Activated CD4-positive, alpha-beta T cell treated with anti-CD3 and anti-CD28 coated beads for 24 hours (primary cell): ENCODE data around the gene HTRA1.

Source experiments
- DNase-seq, 2 donors: peaks; one replicate each; pipeline ENCODE4 v3.0.0-alpha.2; 2020; ENCODE audit warnings: low read depth in 2 of 2

HTRA1 gene

DNA sequence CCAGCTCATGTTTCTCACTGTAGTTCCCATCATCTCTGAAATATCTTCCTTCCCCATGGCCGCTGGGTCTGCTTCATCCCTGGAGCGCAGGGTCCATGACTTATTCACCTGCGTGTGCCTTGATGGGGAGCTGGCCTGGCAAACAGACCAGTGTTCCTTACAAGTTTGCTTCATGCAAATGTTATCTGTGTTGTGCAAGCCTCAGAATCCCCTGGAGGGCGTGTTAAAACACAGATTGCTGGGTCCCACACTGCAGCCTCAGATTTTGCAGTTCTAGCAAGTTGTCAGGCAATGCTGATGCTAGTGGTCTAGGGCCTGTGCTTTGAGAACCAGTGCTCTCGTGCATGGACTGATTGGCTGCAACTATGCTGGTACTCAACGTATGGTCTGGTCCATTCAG, 92.0 kb downstream of the HTRA1 start:
- DNase-seq, result no peak

DNA sequence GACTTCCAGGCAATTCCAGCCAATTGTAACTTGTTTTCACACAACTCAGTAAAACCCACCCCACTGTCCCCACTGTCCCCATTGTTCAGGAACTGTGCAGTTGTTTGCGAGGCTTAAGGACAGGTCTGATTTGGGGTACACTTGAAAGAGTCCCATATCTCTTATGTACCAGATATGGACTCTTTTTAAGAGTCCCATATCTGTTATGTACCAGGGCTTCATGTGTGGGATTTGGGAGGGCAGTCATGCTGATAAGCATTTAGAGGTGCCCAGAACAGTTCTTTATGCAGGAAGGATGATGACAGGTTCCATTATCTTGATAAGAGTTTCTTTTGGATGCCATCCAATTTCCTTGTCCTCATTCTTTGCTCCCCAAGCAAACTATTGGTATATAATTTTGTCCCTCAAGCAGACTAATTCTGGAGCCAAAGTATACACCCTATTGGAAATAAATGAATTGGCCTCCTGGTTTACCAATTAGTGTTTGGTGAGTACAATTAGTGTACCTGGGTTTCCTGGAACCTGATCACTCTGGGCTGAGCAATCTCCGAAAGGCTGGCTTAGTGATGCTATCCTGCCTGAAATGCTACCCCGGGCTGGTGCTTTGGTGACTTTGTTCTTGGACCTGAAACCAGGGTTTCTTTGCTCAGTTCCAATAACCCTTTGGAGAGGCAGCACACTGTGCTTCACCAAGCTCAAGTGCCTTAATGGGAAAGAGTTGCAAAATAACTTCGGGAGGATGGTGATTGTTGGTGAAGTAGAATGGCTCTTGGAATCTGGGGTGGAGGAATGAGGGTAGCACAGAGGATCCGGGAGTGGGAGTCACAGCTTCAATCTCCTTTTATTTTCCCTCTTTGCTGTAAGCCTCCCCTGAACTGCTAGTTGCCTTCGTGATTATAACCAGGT, 93.0 kb downstream of the HTRA1 start:
- DNase-seq, result no peak

DNA sequence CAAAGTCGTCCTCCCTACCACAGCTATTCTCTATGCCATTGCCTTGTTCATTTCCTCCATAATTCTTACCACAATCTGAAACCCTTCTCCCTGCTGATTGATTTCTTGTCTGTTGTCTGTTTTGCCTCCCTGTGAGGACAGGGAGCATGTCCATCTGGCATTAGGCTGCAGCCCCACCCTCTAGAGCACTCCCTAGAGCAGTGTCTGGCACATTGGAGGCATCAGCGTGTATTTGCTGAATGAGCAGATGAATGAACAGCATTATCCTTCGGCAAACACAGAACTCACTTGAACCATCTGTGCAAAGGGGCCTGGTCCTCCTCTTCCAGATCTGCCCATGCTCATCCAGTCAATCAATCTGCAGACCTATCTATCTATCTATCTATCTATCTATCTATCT, 94.1 kb downstream of the HTRA1 start:
- DNase-seq, result no peak

DNA sequence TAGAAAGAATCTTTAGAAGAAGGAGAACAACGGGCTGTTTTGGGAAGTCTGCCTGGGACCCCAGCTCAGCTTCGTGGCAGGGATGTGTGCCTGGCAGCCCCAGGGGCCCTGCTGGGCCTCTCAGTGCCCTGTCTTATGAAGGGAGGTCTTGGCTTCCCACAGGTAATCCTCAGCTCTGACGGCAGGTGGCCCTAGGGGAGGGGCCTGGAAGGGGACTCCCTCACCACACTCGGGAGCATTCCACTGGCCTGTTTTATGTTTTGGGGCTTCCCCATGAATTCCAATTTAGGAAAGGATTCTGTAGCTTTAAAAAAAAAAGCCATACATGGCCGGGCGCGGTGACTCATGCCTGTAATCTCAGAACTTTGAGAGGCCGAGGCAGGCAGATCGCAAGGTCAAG, 96.2 kb downstream of the HTRA1 start:
- DNase-seq, result no peak

DNA sequence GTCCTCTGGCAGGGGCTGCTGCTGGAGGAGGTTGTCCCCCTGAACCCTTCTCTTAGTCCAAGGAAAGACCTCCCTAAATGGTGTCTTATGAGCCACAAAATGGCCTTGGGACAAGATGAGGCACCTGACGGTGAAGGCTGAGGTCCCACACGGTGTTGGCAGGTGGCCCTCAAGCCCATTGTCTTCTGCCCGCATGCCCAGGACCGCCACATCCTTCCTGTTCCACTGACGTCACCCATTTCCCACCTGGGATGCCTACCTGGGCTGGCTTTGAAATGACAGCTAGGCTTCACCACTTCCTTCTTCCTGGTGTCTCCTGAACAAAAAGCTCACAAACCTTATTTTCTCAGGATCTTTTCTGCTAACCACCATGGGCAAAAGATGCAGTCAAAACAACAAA, 97.1 kb downstream of the HTRA1 start:
- no peak for DNase-seq

DNA sequence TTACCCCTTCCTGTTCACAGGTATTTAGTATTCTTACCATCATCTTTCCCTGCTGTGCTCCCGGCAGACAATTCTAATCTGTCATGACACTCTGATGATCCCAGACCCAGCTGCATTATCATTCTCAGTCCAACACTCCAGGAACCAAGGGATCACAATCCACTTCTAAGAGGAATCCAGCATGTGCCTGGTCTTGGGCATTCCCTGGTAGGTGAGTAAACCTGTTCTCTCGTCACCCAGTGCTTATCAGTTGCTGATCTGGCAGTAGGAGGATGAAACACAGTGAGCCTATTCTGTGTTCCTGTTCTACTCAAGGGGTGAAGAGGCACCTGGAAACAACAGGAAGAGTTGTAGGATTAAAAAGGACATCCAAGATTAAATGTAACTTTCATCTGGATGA, 97.9 kb downstream of the HTRA1 start:
- DNase-seq, result no peak

DNA sequence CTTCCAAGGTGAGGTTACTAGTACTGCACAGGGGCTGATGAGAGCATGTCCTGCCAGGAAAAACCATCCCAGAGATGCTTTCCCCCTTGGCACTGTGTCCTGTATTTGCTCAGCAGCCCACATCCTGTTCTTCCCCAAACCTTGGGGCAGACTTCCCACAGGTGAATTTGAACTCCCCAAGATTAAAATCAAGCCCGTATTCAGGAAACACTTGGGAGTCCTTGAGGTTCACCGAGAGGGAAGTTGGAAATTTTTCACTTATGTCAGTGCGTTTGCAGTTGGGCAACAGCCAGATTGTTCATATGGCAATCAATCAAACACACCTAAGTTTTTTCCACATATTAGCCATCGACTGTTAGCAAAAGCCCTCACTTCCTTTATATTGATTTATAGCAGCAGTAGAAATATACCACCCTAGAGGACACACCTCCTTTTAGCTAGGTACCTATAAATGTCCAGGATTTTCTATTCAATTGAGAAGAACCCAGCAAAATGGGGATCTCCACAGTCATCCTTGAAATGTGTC, 99.0 kb downstream of the HTRA1 start, which contains the start of gene DMBT1:
TSS of gene DMBT1 (plus strand) at position 476 of the 526 bp plus-strand sequence. CDS start at position 493, 17 bp downstream.
- DNase-seq, result no peak

DNA sequence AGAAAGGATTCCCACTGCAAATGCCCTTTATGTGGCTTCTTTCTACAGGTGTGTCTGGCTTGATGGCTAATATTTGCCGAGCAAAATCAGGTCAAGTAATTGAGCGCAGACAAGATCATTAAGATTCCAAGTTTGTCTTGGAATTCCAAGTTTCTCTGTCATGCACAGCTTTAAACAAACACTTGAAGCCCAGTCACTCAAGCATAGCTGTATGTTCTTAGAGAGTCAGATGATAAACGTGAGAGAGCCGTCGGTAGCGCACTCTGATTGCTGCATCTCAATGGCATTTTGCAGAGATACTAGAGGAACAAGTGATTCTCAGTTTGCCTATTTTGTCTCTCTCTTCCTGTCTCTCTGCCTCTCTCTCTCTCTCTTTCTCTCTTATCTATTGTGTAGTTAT, 99.9 kb downstream of the HTRA1 start:
- DNase-seq, result no peak

DNA sequence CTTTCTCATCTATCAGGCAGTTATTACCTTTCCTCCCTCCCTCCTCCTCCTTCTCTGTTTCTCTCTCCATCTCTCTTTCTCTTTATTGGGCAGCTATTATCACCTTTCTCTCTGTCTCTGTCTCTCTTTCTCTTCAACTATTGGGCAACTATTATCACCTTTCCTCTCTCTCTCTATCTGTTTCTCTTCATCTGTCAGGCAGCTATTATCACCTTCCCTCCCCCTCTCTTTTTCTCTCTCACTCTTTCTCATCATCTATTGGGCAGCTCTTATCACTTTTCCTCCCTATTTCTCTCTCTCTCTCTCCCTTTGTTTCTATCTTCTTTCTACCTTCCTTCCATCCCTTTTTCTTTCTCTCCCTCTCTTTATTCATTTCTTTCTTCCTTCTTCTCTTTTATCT, 100.4 kb downstream of the HTRA1 start:
- no peak for DNase-seq
